Limb (tissue), 2 donors: ENCODE data around the gene MISP.

Experiments used
- DNase-seq, 2 donors: peaks; one replicate each; pipeline ENCODE4 v3.0.0-alpha.2; 2016; ENCODE audit errors: extremely low spot score in 2 of 2

Gene MISP

DNA sequence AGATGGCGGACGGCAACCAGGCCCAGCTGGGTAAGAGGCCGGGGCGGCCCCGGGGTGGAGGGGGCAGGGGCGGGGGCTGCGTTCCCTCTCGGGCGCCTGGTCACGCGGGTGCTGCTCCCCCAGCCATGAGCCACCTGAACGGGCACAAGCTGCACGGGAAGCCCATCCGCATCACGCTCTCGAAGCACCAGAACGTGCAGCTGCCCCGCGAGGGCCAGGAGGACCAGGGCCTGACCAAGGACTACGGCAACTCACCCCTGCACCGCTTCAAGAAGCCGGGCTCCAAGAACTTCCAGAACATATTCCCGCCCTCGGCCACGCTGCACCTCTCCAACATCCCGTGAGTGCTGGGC, 57.5 kb downstream of the MISP start:
- DNase-seq: no peak

DNA sequence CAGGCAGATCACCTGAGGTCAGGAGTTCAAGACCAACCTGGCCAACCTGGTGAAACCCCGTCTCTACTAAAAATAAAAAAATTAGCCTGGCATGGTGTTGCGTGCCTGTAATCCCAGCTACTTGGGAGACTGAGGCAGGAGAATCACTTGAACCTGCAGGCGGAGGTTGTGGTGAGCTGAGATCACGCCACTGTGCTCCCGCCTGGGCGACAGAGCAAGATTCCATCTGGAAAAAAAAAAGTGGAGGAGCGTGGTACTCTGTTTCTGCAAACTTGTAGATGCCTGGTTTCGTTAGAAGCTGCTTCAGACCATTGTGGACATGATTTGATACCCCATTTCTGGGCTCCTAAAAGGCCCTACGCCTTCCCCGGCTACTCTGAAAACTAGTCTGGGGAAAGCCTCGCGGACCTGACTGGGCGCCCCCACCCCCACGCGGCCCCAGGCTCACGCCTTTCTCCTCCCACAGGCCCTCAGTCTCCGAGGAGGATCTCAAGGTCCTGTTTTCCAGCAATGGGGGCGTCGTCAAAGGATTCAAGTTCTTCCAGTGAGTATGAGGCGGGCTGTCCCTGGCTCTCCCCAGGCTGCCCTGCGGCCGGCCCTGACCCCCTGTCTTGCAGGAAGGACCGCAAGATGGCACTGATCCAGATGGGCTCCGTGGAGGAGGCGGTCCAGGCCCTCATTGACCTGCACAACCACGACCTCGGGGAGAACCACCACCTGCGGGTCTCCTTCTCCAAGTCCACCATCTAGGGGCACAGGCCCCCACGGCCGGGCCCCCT, 59.4 kb downstream of the MISP start:
- peak in 1 of 2 donors; percentile 31 for DNase-seq

GRCh38 chr19:810883-811489, 60.1 kb downstream of the MISP start:
- peak in 1 of 2 donors; percentile 32 for DNase-seq

GRCh38 chr19:811506-812048, 60.7 kb downstream of the MISP start:
- DNase-seq: no peak

GRCh38 chr19:812049-812746, 61.3 kb downstream of the MISP start:
- peak in 1 of 2 donors; percentile 38 for DNase-seq

- DNase-seq: peak in 1 of 2 donors; percentile 30
Observed at GRCh38 chr19:812747-813218, 61.9 kb downstream of the MISP start.

GRCh38 chr19:813219-814151, 62.6 kb downstream of the MISP start:
- peak in 1 of 2 donors; percentile 31 for DNase-seq
